ENCODE measurements around the gene UMAD1.

DNA sequence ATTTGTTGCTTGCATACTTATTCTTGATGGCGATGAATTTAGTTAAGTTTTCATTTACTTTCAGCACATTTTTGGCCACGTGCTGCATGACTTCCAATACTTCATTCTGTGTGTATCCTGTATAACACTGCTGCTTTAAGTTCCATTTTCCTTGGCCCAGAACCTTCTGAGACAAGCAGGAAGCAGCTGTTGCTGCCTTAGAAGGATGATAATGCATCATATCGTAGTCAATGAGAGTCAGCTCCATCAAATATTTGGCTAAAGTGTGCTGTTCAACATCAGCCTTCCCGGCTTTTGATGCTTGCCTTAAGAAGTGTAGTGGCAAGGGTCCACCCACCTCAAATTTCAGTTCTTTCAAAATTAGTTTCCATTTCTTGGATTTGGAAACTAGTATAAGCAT lies 268.8 kb downstream of the UMAD1 start:
- TF ChIP-seq, protein P1, sequence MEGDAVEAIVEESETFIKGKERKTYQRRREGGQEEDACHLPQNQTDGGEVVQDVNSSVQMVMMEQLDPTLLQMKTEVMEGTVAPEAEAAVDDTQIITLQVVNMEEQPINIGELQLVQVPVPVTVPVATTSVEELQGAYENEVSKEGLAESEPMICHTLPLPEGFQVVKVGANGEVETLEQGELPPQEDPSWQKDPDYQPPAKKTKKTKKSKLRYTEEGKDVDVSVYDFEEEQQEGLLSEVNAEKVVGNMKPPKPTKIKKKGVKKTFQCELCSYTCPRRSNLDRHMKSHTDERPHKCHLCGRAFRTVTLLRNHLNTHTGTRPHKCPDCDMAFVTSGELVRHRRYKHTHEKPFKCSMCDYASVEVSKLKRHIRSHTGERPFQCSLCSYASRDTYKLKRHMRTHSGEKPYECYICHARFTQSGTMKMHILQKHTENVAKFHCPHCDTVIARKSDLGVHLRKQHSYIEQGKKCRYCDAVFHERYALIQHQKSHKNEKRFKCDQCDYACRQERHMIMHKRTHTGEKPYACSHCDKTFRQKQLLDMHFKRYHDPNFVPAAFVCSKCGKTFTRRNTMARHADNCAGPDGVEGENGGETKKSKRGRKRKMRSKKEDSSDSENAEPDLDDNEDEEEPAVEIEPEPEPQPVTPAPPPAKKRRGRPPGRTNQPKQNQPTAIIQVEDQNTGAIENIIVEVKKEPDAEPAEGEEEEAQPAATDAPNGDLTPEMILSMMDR (conservative IDR thresholded peaks at IDR 0.05; ENCODE audit: low read length), result no peak
- TF ChIP-seq EZH2phosphoT487 (IDR thresholded peaks at IDR 0.05; ENCODE audit: borderline replicate concordance), result no peak
